H1 (cell line): Measurements from ENCODE around the gene PDE2A. TPM values are rescaled to one million over a fixed set of nuclear protein-coding genes. Genes with fewer than 3 reads are reported as not detected.

Experiments
- CTCF ChIA-PET: fragments of 300-600 bp; sonication (Branson Sonifier 250); formaldehyde crosslinking; loops from one replicate; lab custom pipeline; 2021; ENCODE audit not compliant: partially characterized antibody; lab: Charles Lee
- POLR2A ChIA-PET: fragments of 300-600 bp; sonication (Branson Sonifier 250); formaldehyde crosslinking; loops from one replicate; lab custom pipeline; 2021; ENCODE audit warnings: inconsistent platforms; ENCODE audit not compliant: partially characterized antibody; lab: Charles Lee
- DNase-seq, 2 experiments: peaks; one replicate each; pipeline versions ENCODE4 v3.0.0 to v3.0.0-alpha.2; 2010 to 2022; ENCODE audit warnings: low spot score in 2 of 2, low read depth in 1 of 2, mixed read lengths in 1 of 2
- FAIRE-seq: peaks from 2 replicates; lab custom pipeline; 2011; peaks lifted over from hg19 to GRCh38; lab: Jason Lieb, UNC
- H2AFZ ChIP-seq: 2 replicates; pipeline ENCODE4 v1.8.1; 2012; ENCODE audit warnings: low read length, inconsistent platforms
- H2AK5ac ChIP-seq: 2 replicates; pipeline ENCODE4 v1.6.1; 2013; ENCODE audit warnings: low read depth, low read length
- H2BK120ac ChIP-seq: replicated peaks from 2 replicates; pipeline ENCODE3; 2013; ENCODE audit warnings: low read depth, low read length, inconsistent platforms
- H2BK12ac ChIP-seq: 2 replicates; pipeline ENCODE4 v1.6.1; 2013; ENCODE audit warnings: low read depth, low read length
- H2BK15ac ChIP-seq: 2 replicates; pipeline ENCODE4 v1.6.1; 2013; ENCODE audit warnings: low read length
- H2BK20ac ChIP-seq: 2 replicates; pipeline ENCODE4 v1.6.1; 2013; ENCODE audit warnings: low read length
- H2BK5ac ChIP-seq: 2 replicates; pipeline ENCODE4 v1.6.1; 2013; ENCODE audit warnings: low read depth, low read length
- H3K14ac ChIP-seq: 2 replicates; pipeline ENCODE4 v1.6.1; 2013; ENCODE audit warnings: inconsistent platforms; ENCODE audit not compliant: insufficient read length
- H3K18ac ChIP-seq: 2 replicates; pipeline ENCODE4 v1.6.1; 2013; ENCODE audit warnings: low read length; ENCODE audit errors: extremely low read depth
- H3K23ac ChIP-seq: 2 replicates; pipeline ENCODE4 v1.6.1; 2013; ENCODE audit warnings: inconsistent platforms; ENCODE audit not compliant: insufficient read length
- H3K23me2 ChIP-seq: 2 replicates; pipeline ENCODE4 v1.6.1; 2013; ENCODE audit warnings: low read depth, low read length
- H3K27ac ChIP-seq: 2 replicates; pipeline ENCODE4 v1.6.1; 2011; ENCODE audit warnings: low read depth, low read length, inconsistent platforms
- H3K27me3 ChIP-seq, 4 experiments: replicated peaks in 1 of 4; 1 replicate in 1 of 4; 2 replicates in 3 of 4; pipeline versions ENCODE4 v1.6.1 to v1.8.1; 2011 to 2013; ENCODE audit warnings: low read length in 3 of 4, mild to moderate bottlenecking in 3 of 4, inconsistent platforms in 2 of 4, mixed read lengths in 2 of 4, moderate library complexity in 1 of 4; ENCODE audit not compliant: control insufficient read depth in 3 of 4, insufficient read depth in 3 of 4; ENCODE audit errors: extremely low read depth in 1 of 4
- H3K36me3 ChIP-seq, 4 experiments: 2 replicates each; pipeline versions ENCODE4 v1.6.1 to v1.8.1; 2011 to 2013; ENCODE audit warnings: mild to moderate bottlenecking in 4 of 4, low read length in 3 of 4, moderate library complexity in 2 of 4, control low read depth in 1 of 4, inconsistent platforms in 1 of 4; ENCODE audit not compliant: insufficient read depth in 4 of 4, control insufficient read depth in 2 of 4
- H3K4ac ChIP-seq: replicated peaks from 2 replicates; pipeline ENCODE3; 2013; ENCODE audit warnings: low read length, low read depth, mixed read lengths, inconsistent platforms; ENCODE audit not compliant: insufficient read length
- H3K4me1 ChIP-seq, 4 experiments: replicated peaks in 1 of 4; 1 replicate in 1 of 4; 2 replicates in 3 of 4; pipeline versions ENCODE4 v1.6.1 to v1.8.1; 2011 to 2013; ENCODE audit warnings: low read length in 3 of 4, inconsistent platforms in 2 of 4, mixed read lengths in 1 of 4; ENCODE audit not compliant: insufficient read depth in 4 of 4, control insufficient read depth in 3 of 4
- H3K4me2 ChIP-seq, 2 experiments: 2 replicates each; pipeline versions ENCODE4 v1.6.1 to v1.8.1; 2011 to 2013; ENCODE audit warnings: low read depth in 2 of 2, low read length in 2 of 2, control low read depth in 1 of 2, inconsistent platforms in 1 of 2, mild to moderate bottlenecking in 1 of 2; ENCODE audit not compliant: insufficient read depth in 1 of 2
- H3K4me3 ChIP-seq, 4 experiments: fragments of 200-600, 300-600 bp in 1 of 4; sonication (generic), shearing (Covaris generic), sonication (Bioruptor Twin) in 1 of 4; 2 replicates each; pipeline versions ENCODE4 v1.5.1 to v1.8.1; 2011 to 2016; ENCODE audit warnings: low read length in 4 of 4, low read depth in 3 of 4, control low read depth in 2 of 4, inconsistent platforms in 2 of 4, mild to moderate bottlenecking in 2 of 4, mixed read lengths in 1 of 4, moderate library complexity in 1 of 4; ENCODE audit not compliant: insufficient read depth in 2 of 4; ENCODE audit errors: extremely low read depth in 1 of 4
- H3K56ac ChIP-seq: replicated peaks from 2 replicates; pipeline ENCODE3; 2013; ENCODE audit warnings: low read depth, mild to moderate bottlenecking, mixed read lengths, low read length, inconsistent platforms; ENCODE audit not compliant: insufficient read length
- H3K79me1 ChIP-seq: 2 replicates; pipeline ENCODE4 v1.6.1; 2013; ENCODE audit warnings: low read depth, low read length, control low read depth
- H3K79me2 ChIP-seq, 2 experiments: 2 replicates each; pipeline versions ENCODE4 v1.6.1 to v1.8.1; 2012 to 2013; ENCODE audit warnings: low read length in 2 of 2, mild to moderate bottlenecking in 2 of 2, inconsistent platforms in 1 of 2; ENCODE audit not compliant: insufficient read depth in 2 of 2, control insufficient read depth in 1 of 2
- H3K9ac ChIP-seq, 4 experiments: replicated peaks in 1 of 4; 1 replicate in 1 of 4; 2 replicates in 3 of 4; pipeline versions ENCODE4 v1.6.1 to v1.8.1; 2011 to 2013; ENCODE audit warnings: low read depth in 3 of 4, low read length in 3 of 4, control low read depth in 2 of 4, mild to moderate bottlenecking in 2 of 4, moderate library complexity in 2 of 4, inconsistent platforms in 1 of 4; ENCODE audit errors: extremely low read depth in 1 of 4
- H3K9me3 ChIP-seq, 2 experiments: 2 replicates each; pipeline versions ENCODE4 v1.6.1 to v1.8.1; 2012 to 2013; ENCODE audit warnings: mild to moderate bottlenecking in 2 of 2, moderate library complexity in 2 of 2, control low read depth in 1 of 2, inconsistent platforms in 1 of 2, low read depth in 1 of 2, low read length in 1 of 2, mixed read lengths in 1 of 2; ENCODE audit not compliant: insufficient read depth in 2 of 2
- H4K20me1 ChIP-seq, 2 experiments: replicated peaks in 1 of 2; 2 replicates each; pipeline versions ENCODE3 to v1.8.1; 2011 to 2013; ENCODE audit warnings: inconsistent platforms in 2 of 2, low read length in 2 of 2, mild to moderate bottlenecking in 1 of 2; ENCODE audit not compliant: insufficient read depth in 2 of 2, control insufficient read depth in 1 of 2
- H4K5ac ChIP-seq: 2 replicates; pipeline ENCODE4 v1.6.1; 2013; ENCODE audit warnings: low read length, low read depth, mixed read lengths, inconsistent platforms; ENCODE audit not compliant: insufficient read length
- H4K8ac ChIP-seq: 2 replicates; pipeline ENCODE4 v1.8.0; 2013; ENCODE audit warnings: mild to moderate bottlenecking, moderate library complexity, low read length, inconsistent platforms; ENCODE audit not compliant: insufficient read depth; ENCODE audit errors: extremely low read depth
- H4K91ac ChIP-seq: replicated peaks from 2 replicates; pipeline ENCODE3; 2013; ENCODE audit warnings: low read length, mixed read lengths, inconsistent platforms; ENCODE audit not compliant: insufficient read length
- ASH2L ChIP-seq: fragments of 200-600, 300-600 bp; sonication (generic); IDR thresholded peaks from one replicate; pipeline ENCODE4 v1.7.1; 2017; ENCODE audit warnings: low read length
- BCL11A ChIP-seq, 2 experiments: IDR thresholded peaks; one replicate each; pipeline ENCODE4 v1.6.1; 2011; ENCODE audit warnings: low read depth in 2 of 2, low read length in 2 of 2, mild to moderate bottlenecking in 2 of 2
- BRCA1 ChIP-seq: IDR thresholded peaks from 2 replicates; pipeline ENCODE4 v1.6.1; 2012; ENCODE audit warnings: low read depth, low read length, improper control_type of control experiment
- CHD2 ChIP-seq: IDR thresholded peaks from 2 replicates; pipeline ENCODE4 v1.6.1; 2012; ENCODE audit warnings: low read length, improper control_type of control experiment
- EP300 ChIP-seq, 2 experiments: IDR thresholded peaks; 1 replicate in 1 of 2; 2 replicates in 1 of 2; pipeline ENCODE4 v1.6.1; 2011 to 2012; ENCODE audit warnings: low read depth in 2 of 2, low read length in 2 of 2, mild to moderate bottlenecking in 2 of 2, borderline replicate concordance in 1 of 2, inconsistent platforms in 1 of 2, moderate library complexity in 1 of 2
- KDM1A ChIP-seq: fragments of 200-600, 300-600 bp; sonication (generic); IDR thresholded peaks from 2 replicates; pipeline ENCODE4 v1.7.1; 2016; ENCODE audit warnings: mild to moderate bottlenecking, low read length, borderline replicate concordance
- NANOG ChIP-seq: IDR thresholded peaks from 2 replicates; pipeline ENCODE4 v1.6.1; 2011; ENCODE audit warnings: low read length, low read depth, mild to moderate bottlenecking, inconsistent platforms; ENCODE audit not compliant: insufficient read depth, poor library complexity, severe bottlenecking
- POU5F1 ChIP-seq: IDR thresholded peaks from 2 replicates; pipeline ENCODE4 v1.6.1; 2011; ENCODE audit warnings: low read depth, mild to moderate bottlenecking, low read length, moderate library complexity
- SIX5 ChIP-seq: IDR thresholded peaks from 2 replicates; pipeline ENCODE4 v1.6.1; 2011; ENCODE audit warnings: mild to moderate bottlenecking, low read depth, low read length
- SRF ChIP-seq: IDR thresholded peaks from 2 replicates; pipeline ENCODE4 v1.6.1; 2011; ENCODE audit warnings: mild to moderate bottlenecking, low read depth, low read length, moderate library complexity
- SUZ12 ChIP-seq: fragments of 200-600 bp; sonication (generic); IDR thresholded peaks from 2 replicates; pipeline ENCODE4 v1.6.1; 2012; ENCODE audit warnings: mild to moderate bottlenecking, inconsistent platforms, low read length, moderate library complexity, mixed read lengths
- TAF1 ChIP-seq: IDR thresholded peaks from 2 replicates; pipeline ENCODE4 v1.6.1; 2011; ENCODE audit warnings: mild to moderate bottlenecking, low read depth, low read length
- TBP ChIP-seq: IDR thresholded peaks from 2 replicates; pipeline ENCODE4 v1.6.1; 2011; ENCODE audit warnings: low read depth, low read length, improper control_type of control experiment
- YY1 ChIP-seq: IDR thresholded peaks from 2 replicates; pipeline ENCODE4 v1.6.1; 2011; ENCODE audit warnings: low read depth, mild to moderate bottlenecking, low read length
- WGBS, 2 experiments: shearing (Covaris generic) in 1 of 2; methylation state at CpG; one replicate each; pipeline versions ENCODE4 v1.1.6 to v1.1.7; 2013 to 2015; ENCODE audit warnings: low lambda C conversion rate in 2 of 2, mixed read lengths in 2 of 2, inconsistent platforms in 1 of 2, low coverage in 1 of 2, missing lambda C conversion rate in 1 of 2; ENCODE audit not compliant: insufficient replicate concordance in 2 of 2, insufficient coverage in 1 of 2, insufficient read length in 1 of 2; ENCODE audit errors: extremely low coverage in 1 of 2, missing lambda C conversion rate in 1 of 2; 5-methylcytosine and 5-hydroxymethylcytosine counted together
- polyA plus RNA-seq, 7 experiments: library from polyadenylated mRNA; depleted of rRNA in 3 of 7; stranded (reverse) in 5 of 7; unstranded in 2 of 7; fragments of >200 nt in 5 of 7; fragments of 200-250 nt in 2 of 7; gene quantifications; 1 replicate in 5 of 7; 2 replicates in 1 of 7; 4 replicates in 1 of 7; pipeline versions ENCODE4 v1.2.1 to v1.2.3, GENCODE V29; 2011 to 2013; ENCODE audit warnings: missing spikeins in 2 of 7, mixed read lengths in 2 of 7
- total RNA-seq: library from RNA; stranded (reverse); fragmentation: NEBNext Ultra II Directional; extraction: Animal tissue kit (Norgen Biotek cat#: 25700); gene quantifications from 2 replicates; pipeline ENCODE4 v1.2.1, GENCODE V29; 2021

PDE2A gene
- total and polyA plus RNA-seq, 2 of the 8 experiments (the other 6 are each of a cell fraction or from before 2014, with no cell fraction given) = 3.4 to 7.1 TPM

DNA sequence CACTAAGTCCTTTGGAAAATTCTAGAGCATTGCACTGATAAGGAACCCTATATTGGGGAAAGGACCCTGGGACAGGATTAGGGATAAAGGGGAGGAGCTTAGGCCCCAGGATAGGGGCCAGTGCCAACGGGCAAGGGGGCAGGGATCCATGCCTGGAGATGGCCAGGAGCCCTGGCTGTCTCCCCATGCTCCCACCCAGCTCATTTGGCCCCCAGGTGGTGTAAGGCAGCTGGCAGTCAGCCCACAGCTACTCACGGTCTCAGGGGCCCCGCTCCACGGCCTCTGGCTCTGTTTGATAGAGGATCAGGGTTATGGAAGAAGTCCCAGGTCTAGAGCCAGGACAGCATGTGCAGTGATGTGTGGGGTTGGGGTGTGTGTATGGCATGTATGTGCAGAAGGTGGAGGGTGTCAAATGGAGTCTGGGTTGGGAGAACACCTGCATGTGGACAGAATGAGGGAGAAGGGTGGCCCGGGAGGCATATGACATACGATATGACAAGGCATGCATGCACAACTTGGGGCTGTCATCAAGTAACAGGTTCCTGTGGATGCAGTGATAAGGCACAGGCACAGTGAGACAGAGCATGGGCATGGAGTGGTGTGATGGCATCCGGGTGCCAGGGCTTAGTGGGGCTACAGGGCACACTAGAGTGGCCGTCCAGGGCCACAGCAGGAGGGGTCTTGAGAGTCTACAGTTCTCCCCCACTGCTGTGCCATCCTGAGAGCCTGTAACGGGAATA is 18.4 kb upstream of the PDE2A start:
- WGBS, 2 experiments = 97% methylated on average over 9 of the region's 9 CpGs; no CpG with 5 or more reads in 1 of the 2 experiments
- H2BK20ac ChIP-seq = no peak overlapping the region
- no peak overlapping the region for H3K4me3 ChIP-seq
- no peaks in the 10 kb centered on the region for H3K23me2 ChIP-seq
- H3K9me3 ChIP-seq = no peaks in the 10 kb centered on the region
- H2AK5ac ChIP-seq = no peak overlapping the region
- H3K79me1 ChIP-seq = no peaks in the 10 kb centered on the region
- no peak overlapping the region for H4K91ac ChIP-seq
- H4K20me1 ChIP-seq = peaks cover 5 to 13% of the 10 kb centered on the region in 2 experiments
- H3K18ac ChIP-seq = no peak overlapping the region
- H3K9ac ChIP-seq = no peak overlapping the region
- H2AFZ ChIP-seq = no peak overlapping the region
- peaks cover 6 to 25% (median 16%) of the 10 kb centered on the region in 4 experiments; a peak in 7 of 8 replicates for H3K36me3 ChIP-seq
- no peak overlapping the region for H3K27ac ChIP-seq
- no peak overlapping the region for H2BK120ac ChIP-seq
- H3K4me2 ChIP-seq = no peak overlapping the region
- no peak overlapping the region for H2BK15ac ChIP-seq
- no peak for DNase-seq
- no peaks in the 10 kb centered on the region for H3K27me3 ChIP-seq
- H3K4ac ChIP-seq = no peak overlapping the region
- no peak overlapping the region for H3K14ac ChIP-seq
- no peak overlapping the region for H4K8ac ChIP-seq
- ChIA-PET POLR2A (interaction anchor here (2.0 kb wide), 1 partner anchor 12 kb away, joined by 6 read pairs; no protein-coding TSS in a partner anchor), CTCF (interaction anchor here (0.6 to 5.1 kb wide), 7 partner anchors 9 to 105 kb away, joined by 3 to 47 read pairs (median 5); partner anchors contain the start of gene STARD10)
- H3K56ac ChIP-seq = no peak overlapping the region
- H2BK12ac ChIP-seq = no peak overlapping the region
- no peak overlapping the region for H4K5ac ChIP-seq
- FAIRE-seq = no peak
- peaks cover 0 to 8% (median 4%) of the 10 kb centered on the region in 4 experiments; a peak in 3 of 7 replicates for H3K4me1 ChIP-seq
- H2BK5ac ChIP-seq = no peak overlapping the region
- no peaks in the 10 kb centered on the region for H3K79me2 ChIP-seq
- H3K23ac ChIP-seq = no peak overlapping the region
- TF ChIP-seq SIX5 (no peak), KDM1A (no peak), BRCA1 (no peak), CHD2 (no peak), SUZ12 (no peak), NANOG (no peak), EP300 (IDR thresholded peaks at IDR 0.05; ENCODE audit: borderline replicate concordance in 1 of 2, low read depth in 2 of 2, low read length in 2 of 2) (no peak), TAF1 (no peak), ASH2L (no peak), BCL11A (IDR thresholded peaks at IDR 0.05; ENCODE audit: low read depth in 2 of 2, low read length in 2 of 2) (no peak), TBP (no peak), YY1 (no peak), SRF (no peak), POU5F1 (no peak)
